Type B pancreatic cell (in vitro differentiated cells): ENCODE measurements around the gene CTNS. TPM values are rescaled to one million over a fixed set of nuclear protein-coding genes. Genes with fewer than 3 reads are reported as not detected.

Experiments used
- DNase-seq: peaks from one replicate; pipeline ENCODE4 v3.0.0; 2021; ENCODE audit warnings: mixed read lengths; ENCODE audit not compliant: unreplicated experiment; ENCODE audit errors: extremely low spot score
- H3K27ac Mint-ChIP-seq: 2 replicates; pipeline ENCODE4 v1.8.0; 2021; ENCODE audit warnings: mild to moderate bottlenecking, mixed read lengths
- H3K27me3 Mint-ChIP-seq: 2 replicates; pipeline ENCODE4 v1.8.0; 2021; ENCODE audit warnings: mixed read lengths
- H3K36me3 Mint-ChIP-seq: 2 replicates; pipeline ENCODE4 v1.8.0; 2021; ENCODE audit warnings: mixed read lengths
- H3K4me1 Mint-ChIP-seq: one replicate; pipeline ENCODE4 v1.8.0; 2021; ENCODE audit warnings: mixed read lengths; ENCODE audit not compliant: unreplicated experiment
- H3K4me3 Mint-ChIP-seq: 2 replicates; pipeline ENCODE4 v1.8.0; 2021; ENCODE audit warnings: mild to moderate bottlenecking, mixed read lengths
- H3K9me3 Mint-ChIP-seq: 2 replicates; pipeline ENCODE4 v1.8.0; 2021; ENCODE audit warnings: mixed read lengths
- total RNA-seq: library from RNA; stranded (reverse); gene quantifications from 2 replicates; pipeline ENCODE4 v1.2.1, GENCODE V29; 2021; ENCODE audit warnings: low replicate concordance
- TF ChIP-seq, protein P1 (sequence below): fragments of 200-600 bp; sonication (generic); conservative IDR thresholded peaks from 2 replicates; pipeline ENCODE4 v1.5.0; 2021; ENCODE audit warnings: antibody characterized with exemption, mild to moderate bottlenecking

The CTNS gene
- total RNA-seq, 1 donor from 2014 or later = 17.5 TPM

DNA sequence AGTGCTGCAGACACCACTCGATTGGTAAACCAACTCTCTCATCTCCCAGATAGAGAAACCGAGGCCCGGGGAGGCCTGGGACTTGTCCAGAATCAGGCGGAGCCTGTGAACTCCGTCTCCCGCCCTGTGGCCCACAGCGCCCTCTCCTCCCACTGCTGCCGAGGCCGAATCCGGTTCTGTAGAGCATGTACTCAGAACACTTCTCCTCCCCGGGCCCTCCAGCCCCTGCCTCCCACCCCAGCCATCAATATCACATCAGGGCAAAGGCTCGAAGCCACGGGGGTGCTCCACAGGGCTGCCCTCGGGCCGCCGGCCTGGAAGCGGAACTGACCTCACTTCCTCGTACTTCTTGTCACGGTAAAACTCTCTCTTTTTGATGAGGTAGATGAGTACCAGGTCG, 45.0 kb downstream of the CTNS start:
- TF ChIP-seq, protein P1, sequence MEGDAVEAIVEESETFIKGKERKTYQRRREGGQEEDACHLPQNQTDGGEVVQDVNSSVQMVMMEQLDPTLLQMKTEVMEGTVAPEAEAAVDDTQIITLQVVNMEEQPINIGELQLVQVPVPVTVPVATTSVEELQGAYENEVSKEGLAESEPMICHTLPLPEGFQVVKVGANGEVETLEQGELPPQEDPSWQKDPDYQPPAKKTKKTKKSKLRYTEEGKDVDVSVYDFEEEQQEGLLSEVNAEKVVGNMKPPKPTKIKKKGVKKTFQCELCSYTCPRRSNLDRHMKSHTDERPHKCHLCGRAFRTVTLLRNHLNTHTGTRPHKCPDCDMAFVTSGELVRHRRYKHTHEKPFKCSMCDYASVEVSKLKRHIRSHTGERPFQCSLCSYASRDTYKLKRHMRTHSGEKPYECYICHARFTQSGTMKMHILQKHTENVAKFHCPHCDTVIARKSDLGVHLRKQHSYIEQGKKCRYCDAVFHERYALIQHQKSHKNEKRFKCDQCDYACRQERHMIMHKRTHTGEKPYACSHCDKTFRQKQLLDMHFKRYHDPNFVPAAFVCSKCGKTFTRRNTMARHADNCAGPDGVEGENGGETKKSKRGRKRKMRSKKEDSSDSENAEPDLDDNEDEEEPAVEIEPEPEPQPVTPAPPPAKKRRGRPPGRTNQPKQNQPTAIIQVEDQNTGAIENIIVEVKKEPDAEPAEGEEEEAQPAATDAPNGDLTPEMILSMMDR = no peak
- H3K27ac Mint-ChIP-seq = no peak overlapping the region
- H3K4me3 Mint-ChIP-seq = no peak overlapping the region
- DNase-seq = no peak
- H3K27me3 Mint-ChIP-seq = peaks cover 19% of the 10 kb centered on the region
- H3K4me1 Mint-ChIP-seq = no peaks in the 10 kb centered on the region
- H3K9me3 Mint-ChIP-seq = no peaks in the 10 kb centered on the region
- H3K36me3 Mint-ChIP-seq = no peaks in the 10 kb centered on the region

DNA sequence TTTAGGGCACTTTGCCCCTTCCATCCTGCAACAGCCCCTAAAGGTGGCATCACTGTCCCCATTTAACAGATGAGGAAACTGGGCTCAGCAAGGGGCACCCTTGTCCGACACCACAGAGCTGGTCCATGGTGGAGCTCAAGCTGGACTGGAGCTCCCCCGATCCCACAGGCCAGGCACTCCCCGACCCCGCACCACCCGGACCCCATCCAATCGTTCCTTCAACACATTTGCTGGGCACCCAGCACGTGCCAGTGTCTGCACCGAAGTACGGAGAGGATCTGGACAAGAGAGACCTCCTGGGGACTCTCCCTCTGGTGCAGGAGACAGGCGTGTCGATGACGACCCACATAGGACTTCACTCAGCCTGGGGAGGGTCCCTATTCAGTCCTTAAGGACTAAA, 45.5 kb downstream of the CTNS start:
- Mint-ChIP-seq H3K27ac (no peak overlapping the region), H3K4me3 (no peak overlapping the region), H3K27me3 (peaks cover 19% of the 10 kb centered on the region), H3K9me3 (no peaks in the 10 kb centered on the region), H3K36me3 (no peaks in the 10 kb centered on the region), H3K4me1 (no peaks in the 10 kb centered on the region)
- TF ChIP-seq, protein P1 = no peak
- DNase-seq = no peak

DNA sequence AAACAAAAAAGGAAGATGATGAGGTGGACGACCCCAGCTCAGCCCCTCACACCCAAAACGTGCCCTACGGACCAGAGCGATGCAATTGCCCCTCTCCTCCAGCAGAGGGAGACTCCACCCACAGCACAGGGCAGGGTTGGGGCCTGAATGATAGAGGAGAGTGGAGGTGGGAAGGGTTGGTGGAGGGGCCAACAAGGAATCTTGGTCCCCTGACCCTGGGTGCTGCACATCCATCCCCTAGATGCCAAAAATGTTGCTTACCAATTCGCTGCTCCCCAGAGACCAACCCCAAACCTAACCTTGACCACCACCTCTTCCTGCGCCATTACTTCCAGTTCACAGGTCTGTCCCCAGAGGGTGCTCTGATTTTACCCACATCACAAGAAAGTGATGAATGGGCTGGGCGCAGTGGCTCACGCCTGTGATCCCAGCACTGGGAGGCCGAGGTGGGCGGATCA, 46.5 kb downstream of the CTNS start:
- H3K27ac Mint-ChIP-seq = no peak overlapping the region
- no peaks in the 10 kb centered on the region for H3K4me1 Mint-ChIP-seq
- no peaks in the 10 kb centered on the region for H3K36me3 Mint-ChIP-seq
- H3K4me3 Mint-ChIP-seq = no peak overlapping the region
- H3K9me3 Mint-ChIP-seq = no peaks in the 10 kb centered on the region
- no peak for DNase-seq
- H3K27me3 Mint-ChIP-seq = peaks cover 14% of the 10 kb centered on the region
- TF ChIP-seq, protein P1 = peak; percentile 87

DNA sequence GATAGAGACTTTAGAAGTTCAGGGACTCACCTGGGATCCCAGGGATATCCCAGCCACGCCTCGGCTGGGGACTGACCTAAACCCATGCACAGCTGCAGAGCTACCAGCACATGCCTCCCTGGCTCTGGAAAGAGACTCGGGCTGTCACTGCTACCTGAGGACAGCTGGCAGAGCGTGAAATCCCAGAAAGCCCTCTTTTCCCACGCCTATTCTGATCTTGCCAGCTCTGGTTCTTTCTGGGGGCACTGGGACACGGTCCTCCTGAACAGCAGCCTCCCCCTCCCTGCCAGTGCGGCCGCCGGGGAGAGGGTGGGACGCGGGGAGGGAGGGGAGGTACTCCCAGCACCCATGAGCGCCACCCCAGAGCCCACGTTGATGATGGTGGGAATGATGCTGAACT, 48.6 kb downstream of the CTNS start:
- Mint-ChIP-seq H3K4me1 (no peaks in the 10 kb centered on the region), H3K27me3 (peaks cover 13% of the 10 kb centered on the region), H3K27ac (no peak overlapping the region), H3K36me3 (no peaks in the 10 kb centered on the region), H3K4me3 (no peak overlapping the region), H3K9me3 (no peaks in the 10 kb centered on the region)
- TF ChIP-seq, protein P1 = no peak
- DNase-seq = no peak

DNA sequence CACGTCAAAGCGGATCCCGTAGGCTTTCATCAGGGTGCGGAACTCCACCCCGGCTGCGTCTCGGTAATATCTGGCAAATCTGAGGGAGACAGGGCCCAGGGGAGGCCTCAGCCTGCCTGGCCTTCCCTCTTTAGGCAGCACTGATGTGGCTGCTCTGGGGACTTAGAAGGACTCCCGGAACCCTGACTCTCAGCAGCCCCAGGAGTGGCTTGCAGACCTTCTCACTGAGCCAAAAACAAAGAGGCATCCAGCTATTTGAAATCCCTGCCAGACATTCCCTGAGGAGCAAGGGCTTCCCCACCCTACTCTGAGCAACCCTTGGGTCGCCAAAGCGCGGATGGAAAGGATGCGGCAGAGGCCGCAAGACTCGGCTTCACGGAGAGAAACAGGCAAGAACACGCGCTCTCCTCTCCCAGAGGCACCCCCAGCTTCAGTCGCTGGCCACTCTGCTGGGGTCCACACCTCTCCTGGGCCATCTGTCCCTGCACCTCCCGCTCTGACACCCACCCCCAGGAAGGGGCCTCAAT, 51.5 kb downstream of the CTNS start:
- TF ChIP-seq, protein P1 = no peak
- Mint-ChIP-seq H3K27ac (no peak overlapping the region), H3K27me3 (peaks cover 16% of the 10 kb centered on the region), H3K36me3 (no peaks in the 10 kb centered on the region), H3K9me3 (no peaks in the 10 kb centered on the region), H3K4me3 (no peak overlapping the region), H3K4me1 (no peaks in the 10 kb centered on the region)
- DNase-seq = no peak

DNA sequence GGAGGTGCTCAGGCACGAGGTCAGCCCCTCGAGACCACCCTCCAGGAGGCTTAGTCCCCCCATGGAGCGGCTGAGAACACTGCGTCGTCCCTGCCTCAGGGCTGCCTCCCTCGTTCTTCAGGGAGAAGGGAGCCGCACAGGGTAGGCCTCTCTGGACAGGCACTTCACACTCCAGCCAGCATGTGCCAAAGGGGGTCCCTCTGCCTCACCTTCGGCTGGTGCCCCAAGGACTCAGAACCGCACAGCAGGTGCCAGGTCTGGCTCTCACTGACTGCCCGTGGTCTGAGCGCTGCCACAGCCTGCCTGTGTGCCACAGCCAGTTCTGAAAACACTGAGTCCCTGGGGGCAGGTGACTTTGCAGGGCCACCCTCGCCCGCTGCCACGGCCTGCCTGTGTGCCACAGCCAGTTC, 52.3 kb downstream of the CTNS start:
- H3K27ac Mint-ChIP-seq = no peak overlapping the region
- no peaks in the 10 kb centered on the region for H3K4me1 Mint-ChIP-seq
- TF ChIP-seq, protein P1 = no peak
- no peaks in the 10 kb centered on the region for H3K36me3 Mint-ChIP-seq
- peaks cover 22% of the 10 kb centered on the region for H3K27me3 Mint-ChIP-seq
- no peak overlapping the region for H3K4me3 Mint-ChIP-seq
- DNase-seq = no peak
- H3K9me3 Mint-ChIP-seq = no peaks in the 10 kb centered on the region
